ENCODE measurements around the gene SLC2A4RG.

SLC2A4RG gene

GRCh38 chr20:63695424-63696305, 43.9 kb upstream of the SLC2A4RG start:
- no peak overlapping the region for H3K4me3 ChIP-seq (ENCODE audit: low read depth, low read length)
- no peaks in the 10 kb centered on the region for H3K27me3 ChIP-seq (replicated peaks)
- peaks cover 3% of the 10 kb centered on the region for H3K36me3 ChIP-seq (replicated peaks)
- DNase-seq, result no peak
- H3K27ac ChIP-seq, result no peak overlapping the region
- in situ Hi-C loops (cut with HindIII; ENCODE audit: low pct_ligation_motif_present, low sequenced_read_pairs), result loop anchor here (25.0 kb wide), 1 partner anchor 108 kb away; no protein-coding TSS in a partner anchor
- no peak for TF ChIP-seq CTCF (IDR thresholded peaks at IDR 0.05; ENCODE audit: low read depth, low read length, missing control alignments)

DNA sequence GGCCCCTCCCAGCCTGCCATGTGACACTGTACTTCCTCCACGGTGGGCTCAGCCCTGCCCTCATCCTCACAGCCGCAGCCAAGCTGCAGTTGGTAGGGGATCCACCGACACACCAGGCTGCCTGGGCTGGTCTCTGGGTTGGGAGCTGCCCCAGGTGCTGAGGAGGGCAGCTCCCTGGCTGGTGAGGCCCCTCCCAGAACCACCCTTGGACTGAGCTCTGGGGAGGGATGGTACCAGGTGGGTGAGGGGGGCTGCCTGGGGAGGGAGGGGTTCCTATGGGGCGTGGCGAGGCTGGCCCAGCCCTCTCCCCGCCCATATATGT, 43.3 kb upstream of the SLC2A4RG start:
- H3K27ac ChIP-seq, result no peak overlapping the region
- in situ Hi-C loops (cut with HindIII; ENCODE audit: low pct_ligation_motif_present, low sequenced_read_pairs), result loop anchor here (25.0 kb wide), 1 partner anchor 109 kb away; no protein-coding TSS in a partner anchor
- H3K36me3 ChIP-seq (replicated peaks), result peaks cover 3% of the 10 kb centered on the region
- H3K4me3 ChIP-seq (ENCODE audit: low read depth, low read length), result peak overlapping the region; percentile 63
- no peak for DNase-seq
- no peak for TF ChIP-seq CTCF (IDR thresholded peaks at IDR 0.05; ENCODE audit: low read depth, low read length, missing control alignments)
- H3K27me3 ChIP-seq (replicated peaks), result no peaks in the 10 kb centered on the region

DNA sequence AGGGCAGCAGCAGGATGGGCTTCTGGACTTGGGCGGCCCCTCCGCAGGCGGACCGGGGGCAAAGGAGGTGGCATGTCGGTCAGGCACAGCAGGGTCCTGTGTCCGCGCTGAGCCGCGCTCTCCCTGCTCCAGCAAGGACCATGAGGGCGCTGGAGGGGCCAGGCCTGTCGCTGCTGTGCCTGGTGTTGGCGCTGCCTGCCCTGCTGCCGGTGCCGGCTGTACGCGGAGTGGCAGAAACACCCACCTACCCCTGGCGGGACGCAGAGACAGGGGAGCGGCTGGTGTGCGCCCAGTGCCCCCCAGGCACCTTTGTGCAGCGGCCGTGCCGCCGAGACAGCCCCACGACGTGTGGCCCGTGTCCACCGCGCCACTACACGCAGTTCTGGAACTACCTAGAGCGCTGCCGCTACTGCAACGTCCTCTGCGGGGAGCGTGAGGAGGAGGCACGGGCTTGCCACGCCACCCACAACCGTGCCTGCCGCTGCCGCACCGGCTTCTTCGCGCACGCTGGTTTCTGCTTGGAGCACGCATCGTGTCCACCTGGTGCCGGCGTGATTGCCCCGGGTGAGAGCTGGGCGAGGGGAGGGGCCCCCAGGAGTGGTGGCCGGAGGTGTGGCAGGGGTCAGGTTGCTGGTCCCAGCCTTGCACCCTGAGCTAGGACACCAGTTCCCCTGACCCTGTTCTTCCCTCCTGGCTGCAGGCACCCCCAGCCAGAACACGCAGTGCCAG, 42.8 kb upstream of the SLC2A4RG start, which contains the start of gene TNFRSF6B:
TNFRSF6B (plus strand) TSS at position 25 of the 729 bp plus-strand sequence; CDS start at position 141, 116 bp downstream.
- H3K27me3 ChIP-seq (replicated peaks), result no peaks in the 10 kb centered on the region
- peak within 1 kb of the TSS; percentile 12 for H3K27ac ChIP-seq
- DNase-seq, result no peak
- no peak for TF ChIP-seq CTCF (IDR thresholded peaks at IDR 0.05; ENCODE audit: low read depth, low read length, missing control alignments)
- H3K36me3 ChIP-seq (replicated peaks), result peaks cover 3% of the 10 kb centered on the region
- in situ Hi-C loops (cut with HindIII; ENCODE audit: low pct_ligation_motif_present, low sequenced_read_pairs), result loop anchor here (25.0 kb wide), 1 partner anchor 109 kb away; no protein-coding TSS in a partner anchor
- H3K4me3 ChIP-seq (ENCODE audit: low read depth, low read length), result peak within 1 kb of the TSS; percentile 63

- no peaks in the 10 kb centered on the region for H3K27me3 ChIP-seq (replicated peaks)
- peaks cover 3% of the 10 kb centered on the region for H3K36me3 ChIP-seq (replicated peaks)
- H3K27ac ChIP-seq, result peak overlapping the region; percentile 90
- no peak for DNase-seq
- in situ Hi-C loops (cut with HindIII; ENCODE audit: low pct_ligation_motif_present, low sequenced_read_pairs), result loop anchor here (25.0 kb wide), 1 partner anchor 110 kb away; no protein-coding TSS in a partner anchor
- no peak for TF ChIP-seq CTCF (IDR thresholded peaks at IDR 0.05; ENCODE audit: low read depth, low read length, missing control alignments)
- peak overlapping the region; percentile 63 for H3K4me3 ChIP-seq (ENCODE audit: low read depth, low read length)
Observed at GRCh38 chr20:63697357-63697867, 42.2 kb upstream of the SLC2A4RG start.

- in situ Hi-C loops (cut with HindIII; ENCODE audit: low pct_ligation_motif_present, low sequenced_read_pairs), result loop anchor here (25.0 kb wide), 1 partner anchor 111 kb away; no protein-coding TSS in a partner anchor
- Histone ChIP-seq H3K27me3 (replicated peaks) (no peaks in the 10 kb centered on the region), H3K27ac (peak overlapping the region; percentile 90), H3K4me3 (ENCODE audit: low read depth, low read length) (peak overlapping the region; percentile 63), H3K36me3 (replicated peaks) (peaks cover 3% of the 10 kb centered on the region)
- TF ChIP-seq CTCF (IDR thresholded peaks at IDR 0.05; ENCODE audit: low read depth, low read length, missing control alignments), result no peak
- no peak for DNase-seq
Observed at GRCh38 chr20:63697868-63698545, 41.6 kb upstream of the SLC2A4RG start.
